HCT116 (cell line): Measurements from ENCODE around the gene IREB2. TPM values are rescaled to one million over a fixed set of nuclear protein-coding genes. Genes with fewer than 3 reads are reported as not detected.

Source experiments
- ATAC-seq: fragments of 200-7000 bp; cut with Tn5 transposase; 2 replicates; pipeline ENCODE4 v1.9.1; 2020; ENCODE audit warnings: mild to moderate bottlenecking, moderate library complexity
- BruUV-seq: library from RNA; stranded (reverse); fragments of 400-500 nt; replicated peaks from 2 replicates; lab custom pipeline; 2021; lab: Mats Ljungman, UMichigan
- CTCF ChIA-PET: fragments of 300-600 bp; sonication (Branson Sonifier 250); formaldehyde crosslinking; loops from one replicate; lab custom pipeline; 2021; ENCODE audit warnings: antibody characterized with exemption; lab: Charles Lee
- POLR2A ChIA-PET: fragments of 300-600, 350-600 bp; sonication (Branson Sonifier 250); formaldehyde crosslinking; loops from one replicate; lab custom pipeline; 2021; ENCODE audit warnings: antibody characterized with exemption; lab: Charles Lee
- RAD21 ChIA-PET, 2 experiments: fragments of 300-600 bp; sonication (Branson Sonifier 250); formaldehyde crosslinking; loops; one replicate each; lab custom pipeline; 2023; ENCODE audit warnings: low total read pairs in 2 of 2; ENCODE audit not compliant: uncharacterized antibody in 2 of 2, unreplicated experiment in 2 of 2, low non-redundant PET in 1 of 2; lab: Charles Lee
- DNase-seq: peaks from one replicate; pipeline ENCODE4 v3.0.0-alpha.2; 2010; ENCODE audit warnings: low read depth, low spot score
- H2AFZ ChIP-seq: fragments of 200-600 bp; shearing (Covaris generic), sonication (generic); 2 replicates; pipeline ENCODE4 v1.6.1; 2017; ENCODE audit warnings: low read depth, mixed run types, mixed read lengths, antibody characterized with exemption, low read length; ENCODE audit not compliant: poor library complexity, severe bottlenecking
- H3K27ac ChIP-seq: 2 replicates; pipeline ENCODE4 v1.5.1; 2012; ENCODE audit warnings: low read depth, low read length
- H3K27me3 ChIP-seq: fragments of 200-600 bp; sonication (generic); 2 replicates; pipeline ENCODE4 v1.6.1; 2016; ENCODE audit warnings: mixed run types, low read length, mixed read lengths; ENCODE audit not compliant: insufficient read depth
- H3K36me3 ChIP-seq, 2 experiments: fragments of 200-500 bp in 1 of 2; fragments of 200-600 bp in 1 of 2; sonication (Bioruptor generic) in 1 of 2; sonication (generic) in 1 of 2; 2 replicates each; pipeline versions ENCODE4 v1.5.1 to v1.6.1; 2014 to 2016; ENCODE audit warnings: low read length in 2 of 2, inconsistent platforms in 1 of 2, mixed read lengths in 1 of 2, mixed run types in 1 of 2; ENCODE audit not compliant: insufficient read depth in 2 of 2, control insufficient read depth in 1 of 2
- H3K4me1 ChIP-seq, 2 experiments: fragments of 200-600 bp in 1 of 2; sonication (generic) in 1 of 2; 2 replicates each; pipeline versions ENCODE4 v1.5.1 to v1.6.1; 2012 to 2017; ENCODE audit warnings: low read length in 2 of 2, inconsistent platforms in 1 of 2, mild to moderate bottlenecking in 1 of 2, mixed read lengths in 1 of 2, mixed run types in 1 of 2, moderate library complexity in 1 of 2; ENCODE audit not compliant: insufficient read depth in 2 of 2, control insufficient read depth in 1 of 2
- H3K4me2 ChIP-seq: fragments of 200-600 bp; sonication (generic); 2 replicates; pipeline ENCODE4 v1.6.1; 2017; ENCODE audit warnings: mixed run types, low read length, mixed read lengths
- H3K4me3 ChIP-seq, 2 experiments: fragments of 200-600 bp in 1 of 2; sonication (generic) in 1 of 2; replicated peaks in 1 of 2; 2 replicates each; pipeline ENCODE4 v1.5.1; 2011 to 2016; ENCODE audit warnings: low read length in 2 of 2, control low read depth in 1 of 2, low read depth in 1 of 2, mild to moderate bottlenecking in 1 of 2, mixed read lengths in 1 of 2, mixed run types in 1 of 2
- H3K79me2 ChIP-seq: fragments of 200-600 bp; sonication (generic); 2 replicates; pipeline ENCODE4 v1.6.1; 2017; ENCODE audit warnings: mild to moderate bottlenecking, mixed run types, low read length, moderate library complexity, mixed read lengths; ENCODE audit not compliant: insufficient read depth
- H3K9ac ChIP-seq: fragments of 200-600 bp; sonication (generic); 2 replicates; pipeline ENCODE4 v1.6.1; 2016; ENCODE audit warnings: low read length, mixed read lengths
- H3K9me2 ChIP-seq: fragments of 200-600 bp; sonication (generic), shearing (Covaris generic); 2 replicates; pipeline ENCODE4 v1.6.1; 2017; ENCODE audit warnings: mixed run types, mild to moderate bottlenecking, moderate library complexity; ENCODE audit not compliant: insufficient read depth
- H3K9me3 ChIP-seq, 2 experiments: fragments of 200-500 bp in 1 of 2; fragments of 200-600 bp in 1 of 2; sonication (Bioruptor generic) in 1 of 2; sonication (generic) in 1 of 2; 2 replicates each; pipeline ENCODE4 v1.6.1; 2014 to 2017; ENCODE audit warnings: low read length in 2 of 2, mixed read lengths in 2 of 2, inconsistent platforms in 1 of 2, low read depth in 1 of 2, mild to moderate bottlenecking in 1 of 2, mixed run types in 1 of 2, moderate library complexity in 1 of 2; ENCODE audit not compliant: control insufficient read depth in 1 of 2, insufficient read depth in 1 of 2
- H4K20me1 ChIP-seq: fragments of 200-600 bp; sonication (generic), shearing (Covaris generic); 2 replicates; pipeline ENCODE4 v1.6.1; 2017; ENCODE audit warnings: mixed run types, mild to moderate bottlenecking, moderate library complexity; ENCODE audit not compliant: insufficient read depth
- CBX3 ChIP-seq: IDR thresholded peaks from 2 replicates; pipeline ENCODE4 v1.6.1; 2012; ENCODE audit warnings: low read depth
- CEBPB ChIP-seq: IDR thresholded peaks from 2 replicates; pipeline ENCODE4 v1.6.1; 2012; ENCODE audit warnings: low read depth
- EGR1 ChIP-seq: IDR thresholded peaks from 2 replicates; pipeline ENCODE4 v1.6.1; 2012; ENCODE audit warnings: low read depth
- ELF1 ChIP-seq: IDR thresholded peaks from 2 replicates; pipeline ENCODE4 v1.6.1; 2012; ENCODE audit warnings: low read depth, borderline replicate concordance
- EZH2 ChIP-seq: fragments of 200-600 bp; sonication (generic); IDR thresholded peaks from 2 replicates; pipeline ENCODE4 v1.6.1; 2017; ENCODE audit warnings: antibody characterized with exemption, mixed run types
- MAX ChIP-seq: IDR thresholded peaks from 2 replicates; pipeline ENCODE4 v1.6.1; 2012
- POLR2A ChIP-seq: IDR thresholded peaks from 2 replicates; pipeline ENCODE4 v1.7.0; 2011; ENCODE audit warnings: borderline replicate concordance; ENCODE audit not compliant: insufficient read depth, insufficient read length; ENCODE audit errors: extremely low read depth
- POLR2AphosphoS5 ChIP-seq: IDR thresholded peaks from 2 replicates; pipeline ENCODE4 v1.6.1; 2011; ENCODE audit warnings: mild to moderate bottlenecking, low read depth, low read length, moderate library complexity
- REST ChIP-seq: IDR thresholded peaks from 2 replicates; pipeline ENCODE4 v1.6.1; 2012; ENCODE audit warnings: low read depth
- SP1 ChIP-seq: IDR thresholded peaks from 2 replicates; pipeline ENCODE4 v1.6.1; 2012; ENCODE audit warnings: low read depth
- TCF7L2 ChIP-seq: IDR thresholded peaks from 2 replicates; pipeline ENCODE4 v1.7.0; 2011; ENCODE audit warnings: borderline replicate concordance, inconsistent platforms; ENCODE audit not compliant: insufficient read depth, insufficient read length; ENCODE audit errors: extremely low read depth
- ZNF274 ChIP-seq: fragments of 200-500 bp; sonication (Bioruptor generic); IDR thresholded peaks from 2 replicates; pipeline ENCODE4 v1.6.1; 2014; ENCODE audit warnings: mild to moderate bottlenecking, low read depth, low read length, inconsistent platforms
- intact Hi-C: fragments of 100-400 bp; cut with micrococcal nuclease; formaldehyde crosslinking; loops from 2 replicates; pipeline ENCODE4 v1.10.0; 2022
- total RNA-seq: library from RNA; stranded (reverse); gene quantifications from one replicate; pipeline ENCODE4 v1.2.1, GENCODE V29; 2021; ENCODE audit not compliant: unreplicated experiment

The IREB2 gene
- total RNA-seq, 1 experiment from 2014 or later, result 57.6 TPM

- TF ChIP-seq SP1 (no peak), EZH2 (no peak), ELF1 (no peak), CBX3 (no peak), TCF7L2 (no peak), POLR2A (no peak), POLR2AphosphoS5 (no peak), CEBPB (no peak), ZNF274 (no peak), REST (no peak), MAX (no peak), EGR1 (no peak)
- H3K36me3 ChIP-seq, result no peaks in the 10 kb centered on the region
- no TSS peak for BruUV-seq
- ChIA-PET POLR2A (no interaction called here), CTCF (no interaction called here), RAD21 (no interaction called here)
- no peak overlapping the region for H3K27ac ChIP-seq
- H3K4me2 ChIP-seq, result no peak overlapping the region
- peaks cover 10% of the 10 kb centered on the region for H3K79me2 ChIP-seq
- no peak overlapping the region for H3K4me3 ChIP-seq
- no peak overlapping the region for H3K9ac ChIP-seq
- H4K20me1 ChIP-seq, result no peaks in the 10 kb centered on the region
- H3K27me3 ChIP-seq, result no peaks in the 10 kb centered on the region
- no peaks in the 10 kb centered on the region for H3K9me3 ChIP-seq
- no peak overlapping the region for H2AFZ ChIP-seq
- H3K9me2 ChIP-seq, result no peaks in the 10 kb centered on the region
- DNase-seq (no peak), ATAC-seq (no peak)
- peaks cover 0 to 7% of the 10 kb centered on the region in 2 experiments; a peak in 1 of 4 replicates for H3K4me1 ChIP-seq
- intact Hi-C loops, result no loop called here
Measured at GRCh38 chr15:78536134-78536533, 98.1 kb downstream of the IREB2 start.
